Lung (tissue), 12 donors: ENCODE measurements around the gene ACTR1A. TPM values are rescaled to one million over a fixed set of nuclear protein-coding genes. Genes with fewer than 3 reads are reported as not detected.

Experiments
- ATAC-seq: fragments of 200-7000 bp; cut with Tn5 transposase; one replicate; pipeline ENCODE4 v1.9.1; 2020; ENCODE audit warnings: moderate number of reproducible peaks; ENCODE audit not compliant: insufficient read depth, low FRiP score
- DNase-seq, 3 donors: peaks; one replicate each; pipeline ENCODE4 v3.0.0-alpha.2; 2013 to 2017
- H3K27ac ChIP-seq, 2 donors: one replicate each; pipeline ENCODE4 v1.5.1; 2013; ENCODE audit warnings: mild to moderate bottlenecking in 2 of 2, moderate library complexity in 2 of 2, control low read depth in 1 of 2, inconsistent platforms in 1 of 2, low read depth in 1 of 2, low read length in 1 of 2
- H3K27me3 ChIP-seq, 3 donors: one replicate each; pipeline ENCODE4 v1.5.1; 2013; ENCODE audit warnings: low read length in 2 of 3; ENCODE audit not compliant: control insufficient read depth in 3 of 3, insufficient read depth in 3 of 3
- H3K36me3 ChIP-seq, 4 donors: one replicate each; pipeline ENCODE4 v1.5.1; 2013; ENCODE audit warnings: low read length in 4 of 4, mild to moderate bottlenecking in 1 of 4, moderate library complexity in 1 of 4; ENCODE audit not compliant: control insufficient read depth in 4 of 4, insufficient read depth in 4 of 4
- H3K4me1 ChIP-seq, 5 donors: one replicate each; pipeline ENCODE4 v1.5.1; 2013; ENCODE audit warnings: low read length in 5 of 5, mild to moderate bottlenecking in 2 of 5, moderate library complexity in 1 of 5; ENCODE audit not compliant: control insufficient read depth in 5 of 5, insufficient read depth in 5 of 5
- H3K4me3 ChIP-seq: one replicate; pipeline ENCODE4 v1.5.1; 2013; ENCODE audit warnings: mild to moderate bottlenecking, control low read depth, moderate library complexity
- H3K9ac ChIP-seq, 2 donors: one replicate each; pipeline ENCODE4 v1.5.1; 2013; ENCODE audit warnings: low read length in 2 of 2, control low read depth in 1 of 2; ENCODE audit not compliant: insufficient read depth in 1 of 2
- H3K9me3 ChIP-seq, 4 donors: one replicate each; pipeline ENCODE4 v1.5.1; 2013; ENCODE audit warnings: low read length in 3 of 4, mild to moderate bottlenecking in 1 of 4, moderate library complexity in 1 of 4; ENCODE audit not compliant: control insufficient read depth in 4 of 4, insufficient read depth in 3 of 4
- WGBS, 2 donors: extraction: QIAGEN DNeasy Blood & Tissue Kit; methylation state at CpG; one replicate each; pipeline ENCODE4 v1.1.7; 2013; 5-methylcytosine and 5-hydroxymethylcytosine counted together
- polyA plus RNA-seq, 2 donors: library from polyadenylated mRNA; stranded (reverse); fragments of 200-250 nt; gene quantifications; one replicate each; pipeline ENCODE4 v1.2.1, GENCODE V29; 2013
- total RNA-seq, 2 donors: library from RNA; depleted of rRNA in 1 of 2; stranded (reverse); fragments of >200 nt in 1 of 2; gene quantifications; one replicate each; pipeline ENCODE4 v1.2.1, GENCODE V29; 2014 to 2021
- TF ChIP-seq, protein P1 (sequence below): IDR thresholded peaks from 2 replicates; pipeline ENCODE4 v1.5.1; 2012; ENCODE audit warnings: mild to moderate bottlenecking; ENCODE audit errors: control extremely low read depth, extremely low read depth
- donor health status: control.
- donor health status: control.
- donor health status: Bipolar disorder and iron deficiency.
- donor health status: healthy.
- donor health status: DM: yes; HTN: yes; CAD: no.

Gene ACTR1A
- total and polyA plus RNA-seq, 4 donors: 72.0 to 96.0 (median 84.3) TPM

DNA sequence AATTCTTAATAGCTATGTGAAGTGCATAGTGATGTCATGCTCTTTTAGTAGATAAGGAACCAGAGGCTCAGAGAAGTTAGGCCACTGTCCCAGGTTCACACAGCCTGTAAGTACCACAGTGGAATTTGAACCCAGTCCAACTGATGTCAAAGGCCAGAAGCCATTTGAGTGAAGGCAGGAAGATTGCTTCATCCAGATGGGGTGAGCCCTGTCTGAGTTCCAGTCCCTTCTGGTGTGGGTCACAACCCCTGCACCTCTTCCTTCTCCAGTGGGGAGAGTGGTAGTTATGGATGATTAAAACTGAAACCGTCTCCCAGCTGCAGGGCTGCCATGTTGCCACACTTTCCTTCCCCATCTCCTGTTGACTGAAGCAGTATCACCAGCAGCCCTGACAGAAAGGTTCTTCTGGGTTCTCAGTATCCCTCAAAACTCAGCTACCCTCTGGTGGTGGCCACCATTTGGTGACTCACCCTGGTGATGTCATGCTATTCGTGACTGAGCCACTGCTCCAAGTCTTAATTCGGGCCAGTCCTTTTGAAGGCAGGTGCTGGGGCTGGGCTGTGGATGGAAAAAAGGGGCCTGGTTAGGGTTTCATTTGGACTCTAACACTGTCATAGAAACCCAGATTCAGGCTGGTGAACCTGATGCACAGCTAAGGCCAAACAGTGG, 49.7 kb downstream of the ACTR1A start:
- H3K36me3 ChIP-seq: peaks cover 0 to 2% (median 0%) of the 10 kb centered on the region in 4 donors
- peaks cover 0 to 11% (median 2%) of the 10 kb centered on the region in 5 donors for H3K4me1 ChIP-seq
- H3K9me3 ChIP-seq: no peaks in the 10 kb centered on the region
- peak overlapping the region in 1 of 2 donors; percentile 64 for H3K27ac ChIP-seq
- WGBS, 2 donors: 32% methylated on average over 3 of the region's 3 CpGs
- no peaks in the 10 kb centered on the region for H3K27me3 ChIP-seq
- TF ChIP-seq, protein P1, sequence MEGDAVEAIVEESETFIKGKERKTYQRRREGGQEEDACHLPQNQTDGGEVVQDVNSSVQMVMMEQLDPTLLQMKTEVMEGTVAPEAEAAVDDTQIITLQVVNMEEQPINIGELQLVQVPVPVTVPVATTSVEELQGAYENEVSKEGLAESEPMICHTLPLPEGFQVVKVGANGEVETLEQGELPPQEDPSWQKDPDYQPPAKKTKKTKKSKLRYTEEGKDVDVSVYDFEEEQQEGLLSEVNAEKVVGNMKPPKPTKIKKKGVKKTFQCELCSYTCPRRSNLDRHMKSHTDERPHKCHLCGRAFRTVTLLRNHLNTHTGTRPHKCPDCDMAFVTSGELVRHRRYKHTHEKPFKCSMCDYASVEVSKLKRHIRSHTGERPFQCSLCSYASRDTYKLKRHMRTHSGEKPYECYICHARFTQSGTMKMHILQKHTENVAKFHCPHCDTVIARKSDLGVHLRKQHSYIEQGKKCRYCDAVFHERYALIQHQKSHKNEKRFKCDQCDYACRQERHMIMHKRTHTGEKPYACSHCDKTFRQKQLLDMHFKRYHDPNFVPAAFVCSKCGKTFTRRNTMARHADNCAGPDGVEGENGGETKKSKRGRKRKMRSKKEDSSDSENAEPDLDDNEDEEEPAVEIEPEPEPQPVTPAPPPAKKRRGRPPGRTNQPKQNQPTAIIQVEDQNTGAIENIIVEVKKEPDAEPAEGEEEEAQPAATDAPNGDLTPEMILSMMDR: no peak
- no peak overlapping the region for H3K4me3 ChIP-seq
- DNase-seq (no peak), ATAC-seq (no peak)
- no peak overlapping the region for H3K9ac ChIP-seq

DNA sequence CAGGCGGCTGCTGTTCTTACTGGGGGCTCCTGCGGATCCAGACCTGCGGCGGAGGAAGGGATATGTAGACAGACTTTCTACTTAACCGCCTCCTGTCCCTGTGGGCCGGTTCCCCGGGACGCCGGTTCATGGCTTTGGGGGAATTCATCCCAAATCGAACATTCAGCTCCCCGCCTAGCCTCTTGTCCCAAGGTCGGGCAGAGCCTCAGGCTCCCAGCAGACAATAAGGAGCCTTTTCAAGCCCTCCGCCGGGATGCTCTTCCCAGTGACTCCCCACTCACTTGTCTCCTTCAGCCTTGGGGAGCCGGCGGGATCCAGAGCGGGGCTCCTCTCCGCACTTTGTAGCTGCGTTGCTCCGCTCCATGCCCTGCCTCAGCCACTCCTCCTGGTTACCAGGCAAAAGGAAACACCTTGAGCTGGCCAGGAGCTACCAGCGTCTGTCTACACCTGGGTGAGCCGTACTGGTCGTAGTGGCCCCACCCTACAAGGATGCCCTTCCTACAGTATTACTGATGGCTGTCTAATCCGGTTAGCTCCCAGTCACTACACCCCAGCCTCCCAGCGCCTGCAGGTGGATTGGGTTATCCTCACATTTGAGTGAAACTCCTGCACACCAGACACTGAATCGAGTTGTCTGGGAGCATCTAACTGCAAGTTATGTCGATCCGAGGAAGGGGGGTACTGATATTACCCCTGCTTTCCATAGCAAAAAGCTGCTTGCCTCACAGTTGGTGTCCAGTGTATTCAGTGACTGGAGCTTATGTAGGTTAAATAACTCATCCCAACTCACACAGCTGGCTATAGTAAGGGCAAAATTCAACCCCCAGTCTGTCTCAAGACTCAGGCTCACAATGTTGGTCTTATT, 51.2 kb downstream of the ACTR1A start, which contains the start of gene C10orf95:
C10orf95 (minus strand) TSS at position 439 of the 865 bp plus-strand sequence. CDS start 450 bp downstream, outside the sequence.
- Histone ChIP-seq H3K9ac (peak within 1 kb of the TSS; percentile 33 to 38), H3K9me3 (no peaks in the 10 kb centered on the region), H3K27me3 (no peaks in the 10 kb centered on the region), H3K4me1 (peaks cover 0 to 11% (median 2%) of the 10 kb centered on the region in 5 donors), H3K27ac (peak within 1 kb of the TSS; percentile 63 to 95), H3K36me3 (peaks cover 0 to 2% (median 0%) of the 10 kb centered on the region in 4 donors), H3K4me3 (peak within 1 kb of the TSS; percentile 90)
- no peak for DNase-seq
- TF ChIP-seq, protein P1: no peak
- ATAC-seq: no peak
- WGBS, 2 donors: 29% methylated on average over 28 of the region's 28 CpGs

DNA sequence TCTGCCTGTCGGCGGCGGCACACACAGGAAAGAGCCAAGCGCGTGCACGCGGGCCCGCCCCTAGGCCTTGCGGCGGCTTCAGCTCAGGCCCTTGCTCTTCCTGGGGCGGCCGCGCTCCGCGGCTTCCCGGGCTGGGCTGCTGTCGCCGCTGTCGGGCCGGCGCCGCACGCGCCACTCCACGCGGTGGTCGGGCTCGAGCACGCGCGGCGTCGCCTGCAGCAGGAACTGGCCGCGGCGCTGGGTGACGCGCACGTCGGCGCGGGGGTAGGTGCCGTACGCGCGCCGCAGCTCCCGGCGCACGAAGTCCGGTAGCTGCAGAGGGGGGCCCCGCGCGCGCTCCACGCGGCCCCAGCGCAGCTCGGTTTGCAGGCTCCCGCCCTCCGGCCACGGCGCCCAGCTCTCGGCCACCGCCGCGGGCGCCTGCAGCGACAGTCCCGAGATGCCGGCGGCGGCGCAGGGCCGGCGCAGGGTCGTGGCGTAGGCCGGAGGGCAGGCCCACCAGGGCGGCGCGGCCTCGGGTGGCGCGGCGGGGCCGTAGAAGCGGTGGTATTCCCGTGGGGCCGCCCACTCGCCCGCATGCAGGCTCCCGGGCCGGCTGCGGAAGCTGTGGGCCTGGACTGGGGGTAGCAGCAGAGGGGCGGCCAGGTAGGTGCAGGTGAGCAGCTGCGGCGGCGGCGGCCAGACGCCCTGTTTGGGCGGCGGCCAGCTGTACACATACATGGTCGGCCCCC, 52.0 kb downstream of the ACTR1A start:
- ATAC-seq (peak; percentile 85), DNase-seq (peak; percentile 77 to 95 (median 87))
- H3K36me3 ChIP-seq: no peaks in the 10 kb centered on the region
- H3K27me3 ChIP-seq: no peaks in the 10 kb centered on the region
- peak overlapping the region; percentile 90 for H3K4me3 ChIP-seq
- WGBS, 2 donors: 0% methylated on average over 59 to 104 of the region's 104 CpGs
- TF ChIP-seq, protein P1: no peak
- peak overlapping the region; percentile 63 to 95 for H3K27ac ChIP-seq
- H3K9ac ChIP-seq: peak overlapping the region in 1 of 2 donors; percentile 79
- no peaks in the 10 kb centered on the region for H3K9me3 ChIP-seq
- peaks cover 0 to 11% (median 2%) of the 10 kb centered on the region in 5 donors for H3K4me1 ChIP-seq
